Measurements from ENCODE around the gene RRAS2.

Gene RRAS2

GRCh38 chr11:14314127-14314526 lies 44.9 kb downstream of the RRAS2 start:
- H3K36me3 ChIP-seq (ENCODE audit: control insufficient read depth, insufficient read depth, low read length): no peaks in the 10 kb centered on the region
- H3K9me3 ChIP-seq (ENCODE audit: control insufficient read depth, low read length): no peaks in the 10 kb centered on the region
- H2AFZ ChIP-seq: no peak overlapping the region
- peaks cover under 1% of the 10 kb centered on the region for H3K79me2 ChIP-seq
- H3K4me2 ChIP-seq (ENCODE audit: low read length): no peak overlapping the region
- H3K27ac ChIP-seq: no peak overlapping the region
- H3K4me1 ChIP-seq: no peaks in the 10 kb centered on the region
- H3K9ac ChIP-seq: no peak overlapping the region
- H3K27me3 ChIP-seq (ENCODE audit: control insufficient read depth, insufficient read depth, low read length): no peaks in the 10 kb centered on the region
- no peak for TF ChIP-seq CTCF (IDR thresholded peaks at IDR 0.05)
- H3K4me3 ChIP-seq (ENCODE audit: low read depth, low read length): no peak overlapping the region

- H3K4me2 ChIP-seq (ENCODE audit: low read length): no peak overlapping the region
- H3K4me1 ChIP-seq: no peaks in the 10 kb centered on the region
- H3K36me3 ChIP-seq (ENCODE audit: control insufficient read depth, insufficient read depth, low read length): no peaks in the 10 kb centered on the region
- no peak overlapping the region for H3K9ac ChIP-seq
- no peak overlapping the region for H2AFZ ChIP-seq
- no peaks in the 10 kb centered on the region for H3K27me3 ChIP-seq (ENCODE audit: control insufficient read depth, insufficient read depth, low read length)
- H3K27ac ChIP-seq: no peak overlapping the region
- H3K79me2 ChIP-seq: peaks cover 2% of the 10 kb centered on the region
- no peaks in the 10 kb centered on the region for H3K9me3 ChIP-seq (ENCODE audit: control insufficient read depth, low read length)
- H3K4me3 ChIP-seq (ENCODE audit: low read depth, low read length): no peak overlapping the region
- TF ChIP-seq CTCF (IDR thresholded peaks at IDR 0.05): no peak
These were observed 46.1 kb downstream of the RRAS2 start for GRCh38 chr11:14312736-14313438.

- H3K79me2 ChIP-seq: peaks cover 5% of the 10 kb centered on the region
- H3K36me3 ChIP-seq (ENCODE audit: control insufficient read depth, insufficient read depth, low read length): no peaks in the 10 kb centered on the region
- H3K4me1 ChIP-seq: no peaks in the 10 kb centered on the region
- no peak overlapping the region for H2AFZ ChIP-seq
- no peaks in the 10 kb centered on the region for H3K9me3 ChIP-seq (ENCODE audit: control insufficient read depth, low read length)
- H3K4me2 ChIP-seq (ENCODE audit: low read length): no peak overlapping the region
- H3K27me3 ChIP-seq (ENCODE audit: control insufficient read depth, insufficient read depth, low read length): no peaks in the 10 kb centered on the region
- no peak overlapping the region for H3K27ac ChIP-seq
- H3K4me3 ChIP-seq (ENCODE audit: low read depth, low read length): no peak overlapping the region
- TF ChIP-seq CTCF (IDR thresholded peaks at IDR 0.05): no peak
- H3K9ac ChIP-seq: no peak overlapping the region
These were observed 48.3 kb downstream of the RRAS2 start for GRCh38 chr11:14310679-14311078.

GRCh38 chr11:14309425-14310192 lies 49.4 kb downstream of the RRAS2 start:
- no peak for TF ChIP-seq CTCF (IDR thresholded peaks at IDR 0.05)
- no peak overlapping the region for H3K27ac ChIP-seq
- no peaks in the 10 kb centered on the region for H3K4me1 ChIP-seq
- peaks cover 5% of the 10 kb centered on the region for H3K79me2 ChIP-seq
- H2AFZ ChIP-seq: no peak overlapping the region
- H3K4me2 ChIP-seq (ENCODE audit: low read length): no peak overlapping the region
- H3K9ac ChIP-seq: no peak overlapping the region
- no peaks in the 10 kb centered on the region for H3K27me3 ChIP-seq (ENCODE audit: control insufficient read depth, insufficient read depth, low read length)
- no peak overlapping the region for H3K4me3 ChIP-seq (ENCODE audit: low read depth, low read length)
- no peaks in the 10 kb centered on the region for H3K36me3 ChIP-seq (ENCODE audit: control insufficient read depth, insufficient read depth, low read length)
- no peaks in the 10 kb centered on the region for H3K9me3 ChIP-seq (ENCODE audit: control insufficient read depth, low read length)

All from parathyroid adenoma (tissue), 2 donors.